ENCODE data around the gene MRPL20.
"Not testable (repeated sequence)": the region's sequence is repeated elsewhere in the genome, so short reads cannot be mapped to it uniquely, and the experiment has no call there.

The MRPL20 gene

DNA sequence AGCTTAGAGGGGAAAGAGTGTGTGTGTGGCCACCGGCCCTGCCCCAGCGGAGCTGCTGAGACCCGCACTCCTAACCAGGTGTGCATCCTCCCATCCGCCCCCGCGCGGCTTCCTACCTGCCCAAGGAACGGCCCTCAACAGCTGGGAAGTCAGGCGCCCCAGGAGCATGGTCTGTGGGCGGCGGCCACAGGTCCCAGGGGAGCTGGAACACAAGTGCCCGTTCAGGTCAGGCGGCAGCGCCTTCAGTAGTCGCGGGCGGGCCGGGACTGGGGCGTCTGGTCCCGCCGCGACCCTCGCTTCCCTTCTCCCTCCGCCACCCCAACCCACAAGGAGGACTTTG lies 32.5 kb downstream of the MRPL20 start:
- no peak for TF ChIP-seq CTCF (conservative IDR thresholded peaks at IDR 0.05; ENCODE audit: control insufficient read depth, insufficient read depth, low read depth, low read length)
- no peak for DNase-seq (ENCODE audit: low read depth)
- H3K4me3 ChIP-seq (ENCODE audit: control insufficient read depth, low read depth, low read length) = peak overlapping the region; percentile 79

- H3K4me3 ChIP-seq (ENCODE audit: control insufficient read depth, low read depth, low read length) = peak overlapping the region; percentile 79
- no peak for TF ChIP-seq CTCF (conservative IDR thresholded peaks at IDR 0.05; ENCODE audit: control insufficient read depth, insufficient read depth, low read depth, low read length)
- no peak for DNase-seq (ENCODE audit: low read depth)
Measured at GRCh38 chr1:1373815-1374588, 33.1 kb downstream of the MRPL20 start.

DNA sequence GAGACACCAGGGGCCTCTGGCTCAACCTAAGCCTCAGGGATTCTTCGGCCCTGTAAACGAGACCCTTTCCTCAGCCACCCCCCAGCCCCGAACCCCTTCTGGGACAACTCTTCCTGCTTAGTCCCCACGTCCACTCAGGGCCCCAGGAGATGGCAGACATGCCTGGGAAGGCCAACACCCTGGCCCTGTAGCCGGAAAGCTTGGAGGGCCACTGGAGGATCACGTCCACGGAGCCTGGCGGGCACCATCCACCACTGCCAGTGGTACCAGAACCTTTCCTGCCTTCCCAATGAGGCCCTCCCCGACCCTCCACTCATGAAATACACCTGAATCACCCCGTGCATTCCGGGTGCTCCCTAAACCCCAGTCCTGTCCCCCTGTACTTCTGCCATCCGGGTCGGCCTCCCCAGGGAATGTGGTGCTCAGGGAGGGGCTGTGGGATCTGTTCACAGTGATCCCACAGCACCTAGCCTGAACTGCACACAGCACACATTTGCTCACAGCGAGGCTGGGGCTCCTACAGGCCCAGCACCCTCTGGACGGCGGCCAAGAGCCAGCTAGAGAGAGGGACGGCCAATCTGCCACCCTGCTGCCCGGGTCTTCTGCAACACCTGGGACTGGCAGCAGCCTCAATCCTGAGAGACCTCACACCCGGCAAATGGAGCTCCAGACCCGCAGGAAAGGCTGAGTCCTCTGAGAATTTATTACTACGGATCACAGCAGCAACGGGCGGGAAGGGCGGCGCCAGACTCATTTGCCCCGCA lies 33.9 kb downstream of the MRPL20 start:
- H3K4me3 ChIP-seq (ENCODE audit: control insufficient read depth, low read depth, low read length) = peak overlapping the region; percentile 79
- no peak for TF ChIP-seq CTCF (conservative IDR thresholded peaks at IDR 0.05; ENCODE audit: control insufficient read depth, insufficient read depth, low read depth, low read length)
- DNase-seq (ENCODE audit: low read depth) = no peak

GRCh38 chr1:1371746-1372711 lies 35.1 kb downstream of the MRPL20 start:
- peak; percentile 76 for TF ChIP-seq CTCF (conservative IDR thresholded peaks at IDR 0.05; ENCODE audit: control insufficient read depth, insufficient read depth, low read depth, low read length)
- DNase-seq (ENCODE audit: low read depth) = peak; percentile 44
- no peak overlapping the region for H3K4me3 ChIP-seq (ENCODE audit: control insufficient read depth, low read depth, low read length)

DNA sequence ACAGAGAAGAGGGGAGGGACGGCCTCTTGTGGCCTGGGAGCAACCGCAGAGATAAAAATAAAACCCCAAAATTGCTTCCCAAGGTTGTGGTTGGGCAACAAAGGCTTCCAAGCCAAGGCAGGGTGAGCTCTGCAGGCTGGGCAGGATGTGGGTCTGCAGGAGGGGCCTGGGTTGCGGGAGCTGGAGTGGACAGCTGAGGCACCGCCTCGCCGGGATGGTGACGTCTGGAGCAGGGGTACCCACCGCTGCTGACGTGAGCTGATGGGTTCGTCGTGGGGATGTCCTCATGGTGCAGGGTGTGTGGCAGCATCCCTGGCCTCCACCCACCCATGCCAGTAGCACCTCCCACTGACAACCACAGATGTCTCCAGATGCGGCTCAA lies 35.7 kb downstream of the MRPL20 start:
- peak; percentile 56 for DNase-seq (ENCODE audit: low read depth)
- no peak for TF ChIP-seq CTCF (conservative IDR thresholded peaks at IDR 0.05; ENCODE audit: control insufficient read depth, insufficient read depth, low read depth, low read length)
- H3K4me3 ChIP-seq (ENCODE audit: control insufficient read depth, low read depth, low read length) = no peak overlapping the region

DNA sequence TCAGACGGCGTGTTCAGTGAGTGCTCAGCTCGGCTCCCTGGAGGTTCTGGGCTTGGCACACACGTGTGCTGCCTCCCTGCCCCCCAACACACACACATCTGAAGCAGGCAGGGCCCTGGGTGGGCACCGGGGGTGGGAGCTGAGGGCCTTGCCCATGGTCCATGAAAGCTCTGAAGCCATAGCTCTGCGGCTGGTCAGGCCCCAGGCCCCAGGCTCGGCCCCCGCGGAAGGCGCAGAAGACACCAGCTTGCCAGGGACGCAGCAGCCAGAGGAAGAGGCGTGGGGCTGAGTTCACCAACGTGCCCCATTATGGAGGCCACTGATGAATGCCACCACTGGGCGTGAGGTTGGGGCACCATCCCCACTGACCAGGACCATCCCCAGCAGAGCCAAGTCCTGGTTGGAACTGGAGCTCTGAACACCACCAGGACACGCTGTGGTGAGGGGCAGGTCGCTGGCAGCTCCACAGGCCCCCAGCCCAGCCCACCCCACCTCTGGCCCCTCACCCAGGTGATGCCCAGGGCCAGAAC lies 36.3 kb downstream of the MRPL20 start:
- no peak for TF ChIP-seq CTCF (conservative IDR thresholded peaks at IDR 0.05; ENCODE audit: control insufficient read depth, insufficient read depth, low read depth, low read length)
- no peak for DNase-seq (ENCODE audit: low read depth)
- H3K4me3 ChIP-seq (ENCODE audit: control insufficient read depth, low read depth, low read length) = no peak overlapping the region

- H3K4me3 ChIP-seq (ENCODE audit: control insufficient read depth, low read depth, low read length); DNase-seq (ENCODE audit: low read depth): not testable (repeated sequence)
Measured at GRCh38 chr1:1370094-1370493, 37.0 kb downstream of the MRPL20 start.
